Nephron progenitor cell (in vitro differentiated cells): Measurements from ENCODE around the gene WFIKKN1.
A peak's percentile ranks its signal among the peaks of the same experiment; 100 is the strongest.

ENCODE experiments used
- DNase-seq: peaks from one replicate; pipeline ENCODE4 v3.0.0; 2021
- H3K27ac Mint-ChIP-seq: 2 replicates; pipeline ENCODE4 v1.8.0; 2021; ENCODE audit warnings: mild to moderate bottlenecking, moderate library complexity, mixed read lengths
- H3K27me3 Mint-ChIP-seq: 2 replicates; pipeline ENCODE4 v1.8.0; 2021; ENCODE audit warnings: mild to moderate bottlenecking, low read depth, mixed read lengths; ENCODE audit not compliant: poor library complexity
- H3K36me3 Mint-ChIP-seq: 2 replicates; pipeline ENCODE4 v1.8.0; 2021; ENCODE audit warnings: low read depth, mixed read lengths
- H3K4me1 Mint-ChIP-seq: 2 replicates; pipeline ENCODE4 v1.8.0; 2021; ENCODE audit warnings: mixed read lengths
- H3K4me3 Mint-ChIP-seq: 2 replicates; pipeline ENCODE4 v1.8.0; 2021; ENCODE audit warnings: mild to moderate bottlenecking, moderate library complexity, mixed read lengths
- H3K9me3 Mint-ChIP-seq: 2 replicates; pipeline ENCODE4 v1.8.0; 2021; ENCODE audit warnings: mild to moderate bottlenecking, moderate library complexity, mixed read lengths
- TF ChIP-seq, protein P1 (sequence below): fragments of 200-600 bp; sonication (generic); IDR thresholded peaks from 2 replicates; pipeline ENCODE4 v1.5.0; 2021; ENCODE audit warnings: antibody characterized with exemption

Gene WFIKKN1

DNA sequence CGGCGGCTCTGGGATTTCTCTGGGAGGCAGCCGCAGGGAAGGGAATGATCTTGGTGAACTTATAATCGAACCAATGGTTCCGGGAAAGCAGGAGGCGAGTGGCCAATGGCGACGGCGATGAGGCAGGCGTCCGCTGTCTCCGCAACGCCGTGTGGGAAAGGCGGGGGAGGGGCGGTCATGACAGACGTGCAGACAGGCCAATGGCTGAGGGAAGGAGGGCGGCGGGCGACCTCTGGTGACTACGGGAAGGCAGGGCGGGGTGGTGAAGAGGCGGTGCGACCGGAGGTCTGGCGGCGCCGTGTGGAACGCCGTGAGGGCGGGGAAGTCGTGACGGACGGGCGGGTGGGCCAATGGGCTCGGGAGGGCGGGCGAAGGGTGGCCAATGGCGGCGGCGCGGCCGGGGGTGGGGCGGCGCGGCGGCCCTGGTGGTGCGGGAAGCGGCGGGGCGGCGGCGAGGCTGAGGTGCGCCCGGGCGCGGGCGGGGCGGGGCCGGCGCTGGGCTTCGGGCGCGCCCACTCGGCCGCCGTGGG, 41.1 kb upstream of the WFIKKN1 start, which contains the start of gene RAB40C:
Gene RAB40C, plus strand, starts transcription at position 409 of the 530 bp plus-strand sequence. CDS start 226 bp downstream, outside the sequence.
- Mint-ChIP-seq H3K4me3 (peak within 1 kb of the TSS; percentile 98), H3K9me3 (no peaks in the 10 kb centered on the region), H3K27me3 (peaks cover 11% of the 10 kb centered on the region), H3K36me3 (peaks cover 7% of the 10 kb centered on the region), H3K4me1 (peaks cover 67% of the 10 kb centered on the region), H3K27ac (peak within 1 kb of the TSS; percentile 99)
- peak; percentile 99 for DNase-seq
- TF ChIP-seq, protein P1, sequence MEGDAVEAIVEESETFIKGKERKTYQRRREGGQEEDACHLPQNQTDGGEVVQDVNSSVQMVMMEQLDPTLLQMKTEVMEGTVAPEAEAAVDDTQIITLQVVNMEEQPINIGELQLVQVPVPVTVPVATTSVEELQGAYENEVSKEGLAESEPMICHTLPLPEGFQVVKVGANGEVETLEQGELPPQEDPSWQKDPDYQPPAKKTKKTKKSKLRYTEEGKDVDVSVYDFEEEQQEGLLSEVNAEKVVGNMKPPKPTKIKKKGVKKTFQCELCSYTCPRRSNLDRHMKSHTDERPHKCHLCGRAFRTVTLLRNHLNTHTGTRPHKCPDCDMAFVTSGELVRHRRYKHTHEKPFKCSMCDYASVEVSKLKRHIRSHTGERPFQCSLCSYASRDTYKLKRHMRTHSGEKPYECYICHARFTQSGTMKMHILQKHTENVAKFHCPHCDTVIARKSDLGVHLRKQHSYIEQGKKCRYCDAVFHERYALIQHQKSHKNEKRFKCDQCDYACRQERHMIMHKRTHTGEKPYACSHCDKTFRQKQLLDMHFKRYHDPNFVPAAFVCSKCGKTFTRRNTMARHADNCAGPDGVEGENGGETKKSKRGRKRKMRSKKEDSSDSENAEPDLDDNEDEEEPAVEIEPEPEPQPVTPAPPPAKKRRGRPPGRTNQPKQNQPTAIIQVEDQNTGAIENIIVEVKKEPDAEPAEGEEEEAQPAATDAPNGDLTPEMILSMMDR: no peak

DNA sequence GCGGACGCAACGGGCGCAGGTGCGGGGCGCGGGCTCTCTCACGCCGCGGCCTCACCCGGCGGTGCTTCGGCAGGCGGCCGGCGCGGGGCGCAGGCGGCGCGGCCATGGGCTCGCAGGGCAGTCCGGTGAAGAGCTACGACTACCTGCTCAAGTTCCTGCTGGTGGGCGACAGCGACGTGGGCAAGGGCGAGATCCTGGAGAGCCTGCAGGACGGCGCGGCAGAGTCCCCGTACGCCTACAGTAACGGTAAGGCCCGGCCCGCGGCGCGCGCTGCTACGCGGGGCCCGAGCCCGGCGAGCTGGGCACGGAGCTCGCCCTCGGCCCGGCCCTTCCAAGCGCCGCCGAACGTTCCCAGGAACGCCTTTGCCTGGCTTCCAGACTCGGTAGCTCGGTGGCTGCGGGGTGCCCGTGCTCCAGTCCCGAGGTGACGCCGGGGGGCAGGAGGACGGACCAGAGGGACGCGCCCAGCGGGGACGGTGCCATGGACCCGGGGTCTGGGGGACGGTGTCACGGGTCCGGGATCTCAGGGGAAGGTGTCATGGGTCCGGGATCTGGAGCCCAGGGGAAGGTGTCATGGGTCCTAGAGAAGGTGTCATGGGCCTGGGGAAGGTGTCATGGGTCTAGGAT, 40.5 kb upstream of the WFIKKN1 start:
- Mint-ChIP-seq H3K4me1 (peaks cover 70% of the 10 kb centered on the region), H3K27ac (no peak overlapping the region), H3K36me3 (peaks cover 7% of the 10 kb centered on the region), H3K9me3 (no peaks in the 10 kb centered on the region), H3K27me3 (peaks cover 11% of the 10 kb centered on the region), H3K4me3 (peak overlapping the region; percentile 91)
- TF ChIP-seq, protein P1: no peak
- no peak for DNase-seq

DNA sequence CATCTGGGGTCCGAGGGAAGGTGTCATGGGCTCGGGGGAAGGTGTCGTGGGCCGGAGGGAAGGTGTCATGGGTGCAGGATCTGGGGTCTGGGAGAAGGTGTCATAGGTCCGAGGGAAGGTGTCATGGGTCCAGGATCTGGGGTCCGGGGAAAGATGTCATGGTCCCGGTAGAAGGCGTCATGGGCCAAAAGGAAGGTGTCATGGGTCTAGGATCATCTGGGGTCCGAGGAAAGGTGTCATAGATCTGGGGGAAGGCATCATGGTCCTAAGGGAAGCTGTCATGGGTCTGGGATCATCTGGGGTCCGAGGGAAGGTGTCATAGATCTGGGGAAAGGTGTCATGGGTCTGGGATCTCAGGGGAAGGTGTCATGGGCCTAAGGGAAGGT, 40.0 kb upstream of the WFIKKN1 start:
- no peak for DNase-seq
- H3K4me1 Mint-ChIP-seq: peaks cover 65% of the 10 kb centered on the region
- H3K36me3 Mint-ChIP-seq: peaks cover 7% of the 10 kb centered on the region
- peaks cover 6% of the 10 kb centered on the region for H3K27me3 Mint-ChIP-seq
- no peaks in the 10 kb centered on the region for H3K9me3 Mint-ChIP-seq
- no peak overlapping the region for H3K27ac Mint-ChIP-seq
- H3K4me3 Mint-ChIP-seq: peak overlapping the region; percentile 91
- TF ChIP-seq, protein P1: no peak

DNA sequence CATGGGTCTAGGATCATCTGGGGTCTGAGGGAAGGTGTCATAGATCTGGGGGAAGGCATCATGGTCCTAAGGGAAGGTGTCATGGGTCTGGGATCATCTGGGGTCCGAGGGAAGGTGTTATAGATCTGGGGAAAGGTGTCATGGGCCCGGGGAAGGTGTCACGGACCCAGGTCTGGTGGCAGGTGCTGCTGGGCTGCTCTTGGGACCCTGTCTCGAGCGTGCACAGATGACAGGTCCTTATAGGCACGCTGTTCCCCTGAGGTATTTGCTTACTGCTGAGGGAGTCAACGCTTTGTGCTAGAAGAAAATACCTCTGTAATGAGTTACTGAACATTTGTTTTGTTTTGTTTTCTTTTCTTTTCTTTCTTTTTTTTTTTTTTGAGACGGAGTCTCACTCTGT, 39.6 kb upstream of the WFIKKN1 start:
- Mint-ChIP-seq H3K4me1 (peaks cover 63% of the 10 kb centered on the region), H3K27ac (no peak overlapping the region), H3K4me3 (peak overlapping the region; percentile 91), H3K27me3 (peaks cover 3% of the 10 kb centered on the region), H3K36me3 (peaks cover 12% of the 10 kb centered on the region), H3K9me3 (no peaks in the 10 kb centered on the region)
- TF ChIP-seq, protein P1: no peak
- DNase-seq: no peak

DNA sequence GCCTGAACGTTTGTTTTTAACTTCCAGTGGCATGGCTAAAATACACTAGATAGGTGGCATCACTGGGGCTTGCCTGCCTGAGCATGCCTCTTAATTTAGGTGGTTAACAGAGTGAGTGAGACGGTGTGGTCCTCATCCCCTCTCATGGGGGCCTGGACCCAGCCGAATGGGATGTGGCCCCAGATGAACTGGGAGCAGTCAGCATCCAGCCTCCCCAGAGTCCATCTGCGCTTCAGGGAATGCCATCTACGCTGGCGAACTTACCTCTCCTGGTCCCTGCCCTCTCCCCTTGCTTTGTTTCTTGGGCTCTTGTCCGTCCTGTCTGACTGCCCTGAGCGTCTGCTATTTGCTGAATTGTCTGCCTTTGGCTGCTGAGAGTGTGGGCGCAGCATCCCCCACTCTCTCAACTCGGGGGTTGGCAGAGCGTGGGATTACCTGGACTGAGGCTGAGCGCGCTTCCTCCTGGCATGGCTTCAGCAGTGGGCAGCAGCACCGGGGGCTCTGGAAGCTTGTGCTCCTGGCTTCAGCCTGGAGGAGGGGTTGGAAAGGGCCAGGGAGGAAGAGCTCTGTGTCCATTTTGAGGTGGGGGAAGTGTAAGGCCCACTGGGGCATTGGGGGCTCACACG, 38.8 kb upstream of the WFIKKN1 start:
- peaks cover 19% of the 10 kb centered on the region for H3K36me3 Mint-ChIP-seq
- H3K27me3 Mint-ChIP-seq: peaks cover 3% of the 10 kb centered on the region
- H3K27ac Mint-ChIP-seq: no peak overlapping the region
- H3K9me3 Mint-ChIP-seq: no peaks in the 10 kb centered on the region
- DNase-seq: no peak
- H3K4me3 Mint-ChIP-seq: peak overlapping the region; percentile 91
- peaks cover 67% of the 10 kb centered on the region for H3K4me1 Mint-ChIP-seq
- TF ChIP-seq, protein P1: no peak
